GM12878 (cell line): ENCODE results near the gene GMDS. TPM values are rescaled to one million over a fixed set of nuclear protein-coding genes. Genes with fewer than 3 reads are reported as not detected.

ENCODE experiments used
- ATAC-seq: fragments of 200-7000 bp; cut with Tn5 transposase; 3 replicates; pipeline ENCODE4 v1.9.1; 2020; ENCODE audit warnings: mild to moderate bottlenecking, moderate library complexity
- BruUV-seq: library from RNA; stranded (reverse); fragments of 400-500 nt; replicated peaks from 2 replicates; lab custom pipeline; 2021; lab: Mats Ljungman, UMichigan
- CTCF ChIA-PET: fragments of 300-600 bp; sonication (Branson Sonifier 250); formaldehyde crosslinking; extraction: SDS; loops from one replicate; lab custom pipeline; 2021; ENCODE audit warnings: inconsistent platforms; lab: Yijun Ruan, JAX
- POLR2A ChIA-PET: fragments of 350-600 bp; formaldehyde crosslinking; extraction: SDS; loops from one replicate; lab custom pipeline; 2021; ENCODE audit warnings: inconsistent platforms; lab: Charles Lee
- RAD21 ChIA-PET: fragments of 300-600 bp; sonication (Branson Sonifier 250); formaldehyde crosslinking; loops from one replicate; lab custom pipeline; 2023; ENCODE audit warnings: antibody characterized with exemption; ENCODE audit not compliant: unreplicated experiment; lab: Charles Lee
- SMC1A ChIA-PET: fragments of 300-600 bp; sonication (Branson Sonifier 250); formaldehyde crosslinking; loops from one replicate; lab custom pipeline; 2023; ENCODE audit not compliant: unreplicated experiment, uncharacterized antibody; lab: Charles Lee
- DNase-seq: peaks from one replicate; pipeline ENCODE4 v3.0.0-alpha.2; 2011; ENCODE audit warnings: low read depth, low spot score
- FAIRE-seq: peaks from 3 replicates; lab custom pipeline; 2011; peaks lifted over from hg19 to GRCh38; lab: Jason Lieb, UNC
- H2AFZ ChIP-seq: 2 replicates; pipeline ENCODE4 v1.6.0; 2011; ENCODE audit warnings: low read depth, low read length, control low read depth; ENCODE audit not compliant: control insufficient read depth
- H3K27ac ChIP-seq: 2 replicates; pipeline ENCODE4 v1.5.1; 2011; ENCODE audit warnings: control low read depth; ENCODE audit not compliant: control insufficient read depth, insufficient read depth
- H3K27me3 ChIP-seq, 2 experiments: replicated peaks in 1 of 2; 2 replicates each; pipeline versions ENCODE4 v1.6.0 to v1.6.1; 2011; ENCODE audit warnings: low read length in 1 of 2; ENCODE audit not compliant: control insufficient read depth in 2 of 2, insufficient read depth in 2 of 2
- H3K36me3 ChIP-seq, 2 experiments: 2 replicates each; pipeline ENCODE4 v1.5.1; 2011; ENCODE audit warnings: low read length in 1 of 2; ENCODE audit not compliant: control insufficient read depth in 2 of 2, insufficient read depth in 2 of 2
- H3K4me1 ChIP-seq: 2 replicates; pipeline ENCODE4 v1.6.1; 2011; ENCODE audit warnings: mild to moderate bottlenecking, low read length, moderate library complexity, mixed read lengths; ENCODE audit not compliant: control insufficient read depth, insufficient read depth
- H3K4me2 ChIP-seq: 2 replicates; pipeline ENCODE4 v1.6.0; 2011; ENCODE audit warnings: control low read depth; ENCODE audit not compliant: control insufficient read depth, insufficient read depth
- H3K4me3 ChIP-seq: fragments of 200-600 bp; sonication (generic); 2 replicates; pipeline ENCODE4 v1.5.1; 2016
- H3K79me2 ChIP-seq: 2 replicates; pipeline ENCODE4 v1.6.0; 2011; ENCODE audit warnings: low read length; ENCODE audit not compliant: control insufficient read depth, insufficient read depth
- H3K9ac ChIP-seq: 2 replicates; pipeline ENCODE4 v1.8.0; 2011; ENCODE audit warnings: low read length, control low read depth, mixed read lengths; ENCODE audit not compliant: control insufficient read depth, insufficient read depth
- H3K9me3 ChIP-seq: replicated peaks from 3 replicates; pipeline ENCODE4 v1.5.1; 2011; ENCODE audit warnings: mild to moderate bottlenecking, low read length; ENCODE audit not compliant: control insufficient read depth, insufficient read depth
- H4K20me1 ChIP-seq: 2 replicates; pipeline ENCODE4 v1.6.0; 2011; ENCODE audit not compliant: control insufficient read depth, insufficient read depth
- BCL11A ChIP-seq: IDR thresholded peaks from 2 replicates; pipeline ENCODE4 v1.6.1; 2011; ENCODE audit warnings: low read depth, low read length
- EGR1 ChIP-seq, 2 experiments: IDR thresholded peaks; 1 replicate in 1 of 2; 2 replicates in 1 of 2; pipeline ENCODE4 v1.6.1; 2011 to 2012; ENCODE audit warnings: low read depth in 2 of 2, low read length in 2 of 2, borderline replicate concordance in 1 of 2, mild to moderate bottlenecking in 1 of 2, moderate library complexity in 1 of 2
- ETV6 ChIP-seq, 2 experiments: fragments of 450-650 bp in 1 of 2; IDR thresholded peaks in 1 of 2; conservative IDR thresholded peaks in 1 of 2; 2 replicates each; pipeline ENCODE4 v1.6.1; 2014; ENCODE audit warnings: antibody characterized with exemption in 1 of 2, borderline replicate concordance in 1 of 2, low read depth in 1 of 2, mild to moderate bottlenecking in 1 of 2, moderate library complexity in 1 of 2
- HCFC1 ChIP-seq: fragments of 150-350 bp; IDR thresholded peaks from 2 replicates; pipeline ENCODE4 v1.6.1; 2014; ENCODE audit warnings: low read length
- HDAC6 ChIP-seq: fragments of 200-600 bp; sonication (generic); IDR thresholded peaks from one replicate; pipeline ENCODE4 v1.8.0; 2017; ENCODE audit warnings: antibody characterized with exemption; ENCODE audit not compliant: unreplicated experiment
- IKZF1 ChIP-seq: fragments of 450-650 bp; conservative IDR thresholded peaks from 2 replicates; pipeline ENCODE4 v1.6.1; 2017; ENCODE audit warnings: antibody characterized with exemption, mild to moderate bottlenecking
- JUNB ChIP-seq: IDR thresholded peaks from 2 replicates; pipeline ENCODE4 v1.6.1; 2016; ENCODE audit warnings: antibody characterized with exemption, mild to moderate bottlenecking
- LARP7 ChIP-seq: fragments of 450-650 bp; IDR thresholded peaks from 2 replicates; pipeline ENCODE4 v1.6.1; 2017; ENCODE audit warnings: mild to moderate bottlenecking
- MEF2B ChIP-seq: fragments of 450-650 bp; IDR thresholded peaks from 2 replicates; pipeline ENCODE4 v1.6.1; 2018; ENCODE audit warnings: mild to moderate bottlenecking, moderate library complexity; ENCODE audit not compliant: partially characterized antibody, poor library complexity, severe bottlenecking
- RBBP5 ChIP-seq: fragments of 200-600 bp; sonication (generic); conservative IDR thresholded peaks from 2 replicates; pipeline ENCODE4 v1.6.1; 2016
- SMAD5 ChIP-seq: IDR thresholded peaks from 2 replicates; pipeline ENCODE4 v1.6.1; 2016; ENCODE audit warnings: antibody characterized with exemption, low read depth
- SMARCA5 ChIP-seq: fragments of 450-650 bp; IDR thresholded peaks from 2 replicates; pipeline ENCODE4 v1.6.1; 2017; ENCODE audit warnings: mild to moderate bottlenecking
- SP1 ChIP-seq: IDR thresholded peaks from one replicate; pipeline ENCODE4 v1.6.1; 2011; ENCODE audit warnings: low read depth, low read length
- WGBS: methylation state at CpG from one replicate; pipeline ENCODE4 v1.1.6; 2016; ENCODE audit warnings: low lambda C conversion rate; ENCODE audit not compliant: insufficient replicate concordance, insufficient coverage; ENCODE audit errors: missing lambda C conversion rate; 5-methylcytosine and 5-hydroxymethylcytosine counted together
- in situ Hi-C: fragments of 300-500 bp; cut with MboI; formaldehyde crosslinking; loops from 9 replicates; pipeline ENCODE4 v1.14.3; 2018; ENCODE audit warnings: mixed read lengths
- intact Hi-C: fragments of 100-400 bp; cut with micrococcal nuclease; formaldehyde crosslinking; loops from one replicate; pipeline ENCODE4 v1.14.2; 2022; ENCODE audit not compliant: unreplicated experiment
- polyA plus RNA-seq, 11 experiments: library from polyadenylated mRNA; depleted of rRNA in 4 of 11; unstranded in 6 of 11; stranded (reverse) in 5 of 11; fragments of >200 nt; fragmentation: Nextera tagmentation in 4 of 11; fragmentation: Illumina TruSeq in 1 of 11; extraction: Ambion mirVana in 4 of 11; extraction: Trizol in 1 of 11; gene quantifications; 1 replicate in 1 of 11; 2 replicates in 10 of 11; pipeline versions ENCODE4 v1.2.1 to v1.2.3, GENCODE V29; 2011 to 2016; ENCODE audit warnings: inconsistent platforms in 2 of 11, missing spikeins in 2 of 11, low read depth in 1 of 11
- total RNA-seq, 4 experiments: library from RNA; depleted of rRNA in 3 of 4; stranded (reverse); fragments of >200 nt in 3 of 4; fragmentation: Illumina TruSeq in 1 of 4; extraction: Trizol in 1 of 4; gene quantifications; 2 replicates each; pipeline versions ENCODE4 v1.2.1 to v1.2.3, GENCODE V29; 2013 to 2021
- TF ChIP-seq, protein P1 (sequence below): IDR thresholded peaks from 2 replicates; pipeline ENCODE4 v1.6.1; 2011; ENCODE audit warnings: low read depth, mild to moderate bottlenecking, low read length, moderate library complexity, borderline replicate concordance; ENCODE audit errors: extremely low read depth
- TF ChIP-seq, protein P2 (sequence below): fragments of 150-350 bp; IDR thresholded peaks from 2 replicates; pipeline ENCODE4 v1.6.1; 2016; ENCODE audit warnings: low read depth, low read length
- TF ChIP-seq, protein P3 (sequence below): fragments of 450-650 bp; IDR thresholded peaks from 2 replicates; pipeline ENCODE4 v1.6.1; 2018; ENCODE audit warnings: borderline replicate concordance, mild to moderate bottlenecking; ENCODE audit not compliant: partially characterized antibody
- TF ChIP-seq, protein P4 (sequence below): fragments of 150-350 bp; IDR thresholded peaks from 2 replicates; pipeline ENCODE4 v1.6.1; 2014; ENCODE audit warnings: mild to moderate bottlenecking, low read depth, low read length

The GMDS gene
- total and polyA plus RNA-seq, 10 of the 15 experiments (the other 5 are each of a cell fraction or from before 2014, with no cell fraction given): 0.61 to 53.8 (median 29.3) TPM

DNA sequence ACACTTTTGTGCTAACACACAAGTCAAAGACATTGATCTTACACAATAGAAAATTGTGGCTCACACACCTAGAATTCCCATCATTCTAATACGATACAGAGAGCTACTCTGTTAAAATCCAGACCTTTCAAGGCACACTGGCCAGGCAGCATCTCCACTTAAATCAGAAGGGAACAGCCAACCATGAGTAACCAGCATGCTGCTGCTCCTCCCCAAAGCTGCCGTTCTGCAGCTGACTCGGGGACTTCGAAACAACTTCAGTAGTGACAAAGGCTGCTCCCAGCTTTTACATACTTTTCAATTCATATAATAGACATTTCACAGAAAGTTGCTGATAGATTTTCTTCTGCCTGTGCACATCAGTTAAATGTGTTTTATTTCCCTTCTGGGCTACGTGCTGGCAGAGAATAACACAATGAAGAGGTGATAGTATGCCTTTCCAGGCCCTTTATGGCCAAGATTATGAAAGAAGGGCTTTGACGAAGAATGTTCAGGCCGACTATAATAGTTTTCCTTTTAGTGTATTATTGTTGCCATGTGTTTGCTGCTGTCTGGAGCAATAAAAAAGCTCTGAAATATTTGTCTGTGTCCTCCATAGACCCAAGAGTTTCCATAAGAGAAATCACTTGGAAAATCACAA is 159.0 kb downstream of the GMDS start:
- ChIA-PET CTCF (no interaction called here), RAD21 (interaction anchor here (1.4 kb wide), 1 partner anchor 18 kb away, joined by 3 read pairs; no protein-coding TSS in a partner anchor), SMC1A (interaction anchor here (1.0 to 2.7 kb wide), 3 partner anchors 8 to 18 kb away, joined by 3 to 7 read pairs (median 5); no protein-coding TSS in a partner anchor), POLR2A (no interaction called here)
- H4K20me1 ChIP-seq: no peaks in the 10 kb centered on the region
- intact Hi-C loops: no loop called here
- no TSS peak for BruUV-seq
- ATAC-seq (no peak), DNase-seq (no peak), FAIRE-seq (no peak)
- no peak overlapping the region for H3K27ac ChIP-seq
- in situ Hi-C loops: no loop called here
- WGBS: 94% methylated on average over 7 of the region's 7 CpGs
- H2AFZ ChIP-seq: no peak overlapping the region
- no peak overlapping the region for H3K4me3 ChIP-seq
- H3K36me3 ChIP-seq: no peaks in the 10 kb centered on the region
- H3K27me3 ChIP-seq: no peaks in the 10 kb centered on the region
- no peaks in the 10 kb centered on the region for H3K79me2 ChIP-seq
- no peak overlapping the region for H3K4me2 ChIP-seq
- no peaks in the 10 kb centered on the region for H3K9me3 ChIP-seq
- peaks cover 13% of the 10 kb centered on the region; the same call in 1 of the 2 replicates for H3K4me1 ChIP-seq
- H3K9ac ChIP-seq: no peak overlapping the region
- TF ChIP-seq, protein P1, sequence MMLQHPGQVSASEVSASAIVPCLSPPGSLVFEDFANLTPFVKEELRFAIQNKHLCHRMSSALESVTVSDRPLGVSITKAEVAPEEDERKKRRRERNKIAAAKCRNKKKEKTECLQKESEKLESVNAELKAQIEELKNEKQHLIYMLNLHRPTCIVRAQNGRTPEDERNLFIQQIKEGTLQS: no peak
- TF ChIP-seq HDAC6 (no peak), SP1 (no peak), EGR1 (IDR thresholded peaks at IDR 0.05; ENCODE audit: borderline replicate concordance in 1 of 2, low read depth in 2 of 2, low read length in 2 of 2) (no peak), SMAD5 (no peak), MEF2B (no peak), IKZF1 (no peak), LARP7 (no peak), HCFC1 (no peak), BCL11A (no peak), RBBP5 (no peak), JUNB (no peak), ETV6 (conservative IDR thresholded peaks at IDR 0.05 in 1 of 2, IDR thresholded peaks at IDR 0.05 in 1 of 2; ENCODE audit: borderline replicate concordance in 1 of 2, low read depth in 1 of 2) (no peak), SMARCA5 (no peak)
- TF ChIP-seq, protein P2, sequence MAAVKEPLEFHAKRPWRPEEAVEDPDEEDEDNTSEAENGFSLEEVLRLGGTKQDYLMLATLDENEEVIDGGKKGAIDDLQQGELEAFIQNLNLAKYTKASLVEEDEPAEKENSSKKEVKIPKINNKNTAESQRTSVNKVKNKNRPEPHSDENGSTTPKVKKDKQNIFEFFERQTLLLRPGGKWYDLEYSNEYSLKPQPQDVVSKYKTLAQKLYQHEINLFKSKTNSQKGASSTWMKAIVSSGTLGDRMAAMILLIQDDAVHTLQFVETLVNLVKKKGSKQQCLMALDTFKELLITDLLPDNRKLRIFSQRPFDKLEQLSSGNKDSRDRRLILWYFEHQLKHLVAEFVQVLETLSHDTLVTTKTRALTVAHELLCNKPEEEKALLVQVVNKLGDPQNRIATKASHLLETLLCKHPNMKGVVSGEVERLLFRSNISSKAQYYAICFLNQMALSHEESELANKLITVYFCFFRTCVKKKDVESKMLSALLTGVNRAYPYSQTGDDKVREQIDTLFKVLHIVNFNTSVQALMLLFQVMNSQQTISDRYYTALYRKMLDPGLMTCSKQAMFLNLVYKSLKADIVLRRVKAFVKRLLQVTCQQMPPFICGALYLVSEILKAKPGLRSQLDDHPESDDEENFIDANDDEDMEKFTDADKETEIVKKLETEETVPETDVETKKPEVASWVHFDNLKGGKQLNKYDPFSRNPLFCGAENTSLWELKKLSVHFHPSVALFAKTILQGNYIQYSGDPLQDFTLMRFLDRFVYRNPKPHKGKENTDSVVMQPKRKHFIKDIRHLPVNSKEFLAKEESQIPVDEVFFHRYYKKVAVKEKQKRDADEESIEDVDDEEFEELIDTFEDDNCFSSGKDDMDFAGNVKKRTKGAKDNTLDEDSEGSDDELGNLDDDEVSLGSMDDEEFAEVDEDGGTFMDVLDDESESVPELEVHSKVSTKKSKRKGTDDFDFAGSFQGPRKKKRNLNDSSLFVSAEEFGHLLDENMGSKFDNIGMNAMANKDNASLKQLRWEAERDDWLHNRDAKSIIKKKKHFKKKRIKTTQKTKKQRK: no peak
- TF ChIP-seq, protein P3, sequence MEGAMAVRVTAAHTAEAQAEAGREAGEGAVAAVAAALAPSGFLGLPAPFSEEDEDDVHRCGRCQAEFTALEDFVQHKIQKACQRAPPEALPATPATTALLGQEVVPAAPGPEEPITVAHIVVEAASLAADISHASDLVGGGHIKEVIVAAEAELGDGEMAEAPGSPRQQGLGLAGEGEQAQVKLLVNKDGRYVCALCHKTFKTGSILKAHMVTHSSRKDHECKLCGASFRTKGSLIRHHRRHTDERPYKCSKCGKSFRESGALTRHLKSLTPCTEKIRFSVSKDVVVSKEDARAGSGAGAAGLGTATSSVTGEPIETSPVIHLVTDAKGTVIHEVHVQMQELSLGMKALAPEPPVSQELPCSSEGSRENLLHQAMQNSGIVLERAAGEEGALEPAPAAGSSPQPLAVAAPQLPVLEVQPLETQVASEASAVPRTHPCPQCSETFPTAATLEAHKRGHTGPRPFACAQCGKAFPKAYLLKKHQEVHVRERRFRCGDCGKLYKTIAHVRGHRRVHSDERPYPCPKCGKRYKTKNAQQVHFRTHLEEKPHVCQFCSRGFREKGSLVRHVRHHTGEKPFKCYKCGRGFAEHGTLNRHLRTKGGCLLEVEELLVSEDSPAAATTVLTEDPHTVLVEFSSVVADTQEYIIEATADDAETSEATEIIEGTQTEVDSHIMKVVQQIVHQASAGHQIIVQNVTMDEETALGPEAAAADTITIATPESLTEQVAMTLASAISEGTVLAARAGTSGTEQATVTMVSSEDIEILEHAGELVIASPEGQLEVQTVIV: no peak
- TF ChIP-seq, protein P4, sequence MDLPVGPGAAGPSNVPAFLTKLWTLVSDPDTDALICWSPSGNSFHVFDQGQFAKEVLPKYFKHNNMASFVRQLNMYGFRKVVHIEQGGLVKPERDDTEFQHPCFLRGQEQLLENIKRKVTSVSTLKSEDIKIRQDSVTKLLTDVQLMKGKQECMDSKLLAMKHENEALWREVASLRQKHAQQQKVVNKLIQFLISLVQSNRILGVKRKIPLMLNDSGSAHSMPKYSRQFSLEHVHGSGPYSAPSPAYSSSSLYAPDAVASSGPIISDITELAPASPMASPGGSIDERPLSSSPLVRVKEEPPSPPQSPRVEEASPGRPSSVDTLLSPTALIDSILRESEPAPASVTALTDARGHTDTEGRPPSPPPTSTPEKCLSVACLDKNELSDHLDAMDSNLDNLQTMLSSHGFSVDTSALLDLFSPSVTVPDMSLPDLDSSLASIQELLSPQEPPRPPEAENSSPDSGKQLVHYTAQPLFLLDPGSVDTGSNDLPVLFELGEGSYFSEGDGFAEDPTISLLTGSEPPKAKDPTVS: no peak
